ENCODE data around the gene SEMA5A. TPM values are rescaled to one million over a fixed set of nuclear protein-coding genes. Genes with fewer than 3 reads are reported as not detected.

The SEMA5A gene
- total RNA-seq, 1 donor from 2014 or later, result 11.9 TPM

GRCh38 chr5:9411142-9411541 lies 134.7 kb downstream of the SEMA5A start:
- no peak for DNase-seq (ENCODE audit: low spot score)
- Histone ChIP-seq H2AFZ (replicated peaks) (no peak overlapping the region), H4K20me1 (ENCODE audit: low read depth) (no peaks in the 10 kb centered on the region), H3K9ac (no peak overlapping the region), H3K27me3 (no peaks in the 10 kb centered on the region), H3F3A (ENCODE audit: low read depth) (no peaks in the 10 kb centered on the region), H3K4me2 (no peak overlapping the region), H3K4me3 (no peak overlapping the region), H3K4me1 (no peaks in the 10 kb centered on the region), H3K27ac (no peak overlapping the region), H3K36me3 (no peaks in the 10 kb centered on the region), H3K79me2 (ENCODE audit: low read depth) (no peaks in the 10 kb centered on the region), H3K9me3 (ENCODE audit: low read depth) (no peaks in the 10 kb centered on the region)
- peaks cover 3% of the 10 kb centered on the region for H3K4me1 Mint-ChIP-seq
- no peaks in the 10 kb centered on the region for H3K9me3 Mint-ChIP-seq
- H3K27me3 Mint-ChIP-seq (ENCODE audit: insufficient read depth, low read depth), result peaks cover 4% of the 10 kb centered on the region
- TF ChIP-seq, protein P1, sequence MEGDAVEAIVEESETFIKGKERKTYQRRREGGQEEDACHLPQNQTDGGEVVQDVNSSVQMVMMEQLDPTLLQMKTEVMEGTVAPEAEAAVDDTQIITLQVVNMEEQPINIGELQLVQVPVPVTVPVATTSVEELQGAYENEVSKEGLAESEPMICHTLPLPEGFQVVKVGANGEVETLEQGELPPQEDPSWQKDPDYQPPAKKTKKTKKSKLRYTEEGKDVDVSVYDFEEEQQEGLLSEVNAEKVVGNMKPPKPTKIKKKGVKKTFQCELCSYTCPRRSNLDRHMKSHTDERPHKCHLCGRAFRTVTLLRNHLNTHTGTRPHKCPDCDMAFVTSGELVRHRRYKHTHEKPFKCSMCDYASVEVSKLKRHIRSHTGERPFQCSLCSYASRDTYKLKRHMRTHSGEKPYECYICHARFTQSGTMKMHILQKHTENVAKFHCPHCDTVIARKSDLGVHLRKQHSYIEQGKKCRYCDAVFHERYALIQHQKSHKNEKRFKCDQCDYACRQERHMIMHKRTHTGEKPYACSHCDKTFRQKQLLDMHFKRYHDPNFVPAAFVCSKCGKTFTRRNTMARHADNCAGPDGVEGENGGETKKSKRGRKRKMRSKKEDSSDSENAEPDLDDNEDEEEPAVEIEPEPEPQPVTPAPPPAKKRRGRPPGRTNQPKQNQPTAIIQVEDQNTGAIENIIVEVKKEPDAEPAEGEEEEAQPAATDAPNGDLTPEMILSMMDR (IDR thresholded peaks at IDR 0.05), result no peak
- TF ChIP-seq EZH2phosphoT487 (IDR thresholded peaks at IDR 0.05), result no peak
- no peak for TF ChIP-seq EZH2 (IDR thresholded peaks at IDR 0.05)
- no peak overlapping the region for H3K27ac Mint-ChIP-seq
- no peak overlapping the region for H3K4me3 Mint-ChIP-seq
- no peaks in the 10 kb centered on the region for H3K36me3 Mint-ChIP-seq

- no peaks in the 10 kb centered on the region for H3K36me3 ChIP-seq
- H3K79me2 ChIP-seq (ENCODE audit: low read depth), result no peaks in the 10 kb centered on the region
- no peak overlapping the region for H3K27ac ChIP-seq
- H3K27me3 ChIP-seq, result no peaks in the 10 kb centered on the region
- no peak overlapping the region for H3K4me2 ChIP-seq
- Mint-ChIP-seq H3K27me3 (ENCODE audit: insufficient read depth, low read depth) (peaks cover 4% of the 10 kb centered on the region), H3K9me3 (no peaks in the 10 kb centered on the region), H3K36me3 (no peaks in the 10 kb centered on the region), H3K4me3 (no peak overlapping the region), H3K4me1 (peaks cover 3% of the 10 kb centered on the region), H3K27ac (no peak overlapping the region)
- H3K4me3 ChIP-seq, result no peak overlapping the region
- no peaks in the 10 kb centered on the region for H4K20me1 ChIP-seq (ENCODE audit: low read depth)
- no peaks in the 10 kb centered on the region for H3K9me3 ChIP-seq (ENCODE audit: low read depth)
- TF ChIP-seq EZH2phosphoT487 (IDR thresholded peaks at IDR 0.05) (no peak), EZH2 (IDR thresholded peaks at IDR 0.05) (no peak)
- TF ChIP-seq, protein P1 (IDR thresholded peaks at IDR 0.05), result no peak
- no peaks in the 10 kb centered on the region for H3F3A ChIP-seq (ENCODE audit: low read depth)
- H3K9ac ChIP-seq, result no peak overlapping the region
- no peaks in the 10 kb centered on the region for H3K4me1 ChIP-seq
- no peak for DNase-seq (ENCODE audit: low spot score)
- no peak overlapping the region for H2AFZ ChIP-seq (replicated peaks)
Measured at GRCh38 chr5:9409413-9409960, 136.4 kb downstream of the SEMA5A start.

GRCh38 chr5:9408964-9409363 lies 136.9 kb downstream of the SEMA5A start:
- Histone ChIP-seq H2AFZ (replicated peaks) (no peak overlapping the region), H3K79me2 (ENCODE audit: low read depth) (no peaks in the 10 kb centered on the region), H3K9me3 (ENCODE audit: low read depth) (no peaks in the 10 kb centered on the region), H3K27ac (no peak overlapping the region), H3K4me1 (no peaks in the 10 kb centered on the region), H3K36me3 (no peaks in the 10 kb centered on the region), H3F3A (ENCODE audit: low read depth) (no peaks in the 10 kb centered on the region), H3K9ac (no peak overlapping the region), H4K20me1 (ENCODE audit: low read depth) (no peaks in the 10 kb centered on the region), H3K4me2 (no peak overlapping the region), H3K27me3 (no peaks in the 10 kb centered on the region), H3K4me3 (no peak overlapping the region)
- Mint-ChIP-seq H3K27ac (no peak overlapping the region), H3K4me3 (no peak overlapping the region), H3K4me1 (peaks cover 3% of the 10 kb centered on the region), H3K36me3 (no peaks in the 10 kb centered on the region), H3K9me3 (no peaks in the 10 kb centered on the region), H3K27me3 (ENCODE audit: insufficient read depth, low read depth) (peaks cover 4% of the 10 kb centered on the region)
- no peak for DNase-seq (ENCODE audit: low spot score)
- TF ChIP-seq EZH2 (IDR thresholded peaks at IDR 0.05) (no peak), EZH2phosphoT487 (IDR thresholded peaks at IDR 0.05) (no peak)
- TF ChIP-seq, protein P1 (IDR thresholded peaks at IDR 0.05), result no peak
